SK-N-SH (cell line): Measurements from ENCODE around the gene SGCE. TPM values are rescaled to one million over a fixed set of nuclear protein-coding genes. Genes with fewer than 3 reads are reported as not detected.

Experiments used
- CTCF ChIA-PET: fragments of 300-600, 350-600 bp; formaldehyde crosslinking; extraction: SDS; loops from one replicate; lab custom pipeline; 2021; lab: Yijun Ruan, JAX
- POLR2A ChIA-PET: fragments of 350-600 bp; sonication (Branson Sonifier 250); formaldehyde crosslinking; extraction: SDS; loops from one replicate; lab custom pipeline; 2020; ENCODE audit warnings: antibody characterized with exemption, inconsistent platforms; lab: Yijun Ruan, JAX
- DNase-seq: peaks from one replicate; pipeline ENCODE4 v3.0.0; 2012
- H2AFZ ChIP-seq: fragments of 200-600 bp; sonication (generic); 2 replicates; pipeline ENCODE4 v1.8.1; 2016; ENCODE audit warnings: antibody characterized with exemption, mild to moderate bottlenecking, low read depth
- H3F3A ChIP-seq: fragments of 200-600 bp; sonication (generic); replicated peaks from 2 replicates; pipeline ENCODE3; 2016; ENCODE audit warnings: antibody characterized with exemption, mild to moderate bottlenecking; ENCODE audit not compliant: insufficient read depth
- H3K27ac ChIP-seq, 2 experiments: fragments of 200-500 bp in 1 of 2; fragments of 200-600 bp in 1 of 2; sonication (Bioruptor generic) in 1 of 2; sonication (generic), shearing (Covaris generic) in 1 of 2; 2 replicates each; pipeline versions ENCODE4 v1.5.1 to v1.6.1; 2014 to 2016; ENCODE audit warnings: low read depth in 2 of 2, inconsistent platforms in 1 of 2, low read length in 1 of 2, mild to moderate bottlenecking in 1 of 2, mixed read lengths in 1 of 2
- H3K27me3 ChIP-seq: fragments of 200-600 bp; sonication (generic), shearing (Covaris generic); 2 replicates; pipeline ENCODE4 v1.6.1; 2016; ENCODE audit warnings: mixed run types; ENCODE audit not compliant: insufficient read depth
- H3K36me3 ChIP-seq, 2 experiments: fragments of 200-500 bp in 1 of 2; fragments of 200-600 bp in 1 of 2; sonication (Bioruptor generic) in 1 of 2; sonication (generic) in 1 of 2; replicated peaks in 1 of 2; 2 replicates each; pipeline versions ENCODE3 to v1.5.1; 2014 to 2016; ENCODE audit warnings: low read length in 1 of 2, mild to moderate bottlenecking in 1 of 2; ENCODE audit not compliant: insufficient read depth in 2 of 2, control insufficient read depth in 1 of 2
- H3K4me1 ChIP-seq, 2 experiments: fragments of 200-500 bp in 1 of 2; fragments of 200-600 bp in 1 of 2; sonication (Bioruptor generic) in 1 of 2; sonication (generic), shearing (Covaris generic) in 1 of 2; 2 replicates each; pipeline versions ENCODE4 v1.5.1 to v1.6.1; 2014 to 2016; ENCODE audit warnings: low read depth in 1 of 2, low read length in 1 of 2, mixed run types in 1 of 2; ENCODE audit not compliant: insufficient read depth in 2 of 2, control insufficient read depth in 1 of 2
- H3K4me2 ChIP-seq: fragments of 200-600 bp; sonication (generic), shearing (Covaris generic); 2 replicates; pipeline ENCODE4 v1.6.1; 2017; ENCODE audit warnings: mixed run types
- H3K4me3 ChIP-seq, 2 experiments: fragments of 200-500 bp in 1 of 2; fragments of 200-600 bp in 1 of 2; sonication (Bioruptor generic) in 1 of 2; sonication (generic), shearing (Covaris generic) in 1 of 2; 2 replicates each; pipeline versions ENCODE4 v1.5.1 to v1.8.1; 2014 to 2016; ENCODE audit warnings: low read depth in 2 of 2, inconsistent platforms in 1 of 2, low read length in 1 of 2, mild to moderate bottlenecking in 1 of 2, mixed read lengths in 1 of 2, moderate library complexity in 1 of 2
- H3K79me2 ChIP-seq: fragments of 200-600 bp; sonication (generic); 2 replicates; pipeline ENCODE4 v1.8.1; 2017; ENCODE audit warnings: mild to moderate bottlenecking; ENCODE audit not compliant: insufficient read depth
- H3K9ac ChIP-seq: fragments of 200-600 bp; sonication (generic); 2 replicates; pipeline ENCODE4 v1.6.1; 2017; ENCODE audit warnings: mixed run types
- H3K9me2 ChIP-seq: fragments of 200-600 bp; sonication (generic); 2 replicates; pipeline ENCODE4 v1.6.1; 2017; ENCODE audit warnings: mixed run types
- H3K9me3 ChIP-seq: fragments of 200-600 bp; sonication (generic); 2 replicates; pipeline ENCODE4 v1.6.1; 2017; ENCODE audit warnings: mixed run types, mild to moderate bottlenecking, moderate library complexity
- H4K20me1 ChIP-seq: fragments of 200-600 bp; sonication (generic); 2 replicates; pipeline ENCODE4 v1.6.1; 2017; ENCODE audit warnings: mild to moderate bottlenecking, mixed run types; ENCODE audit not compliant: insufficient read depth
- EP300 ChIP-seq, 2 experiments: IDR thresholded peaks; 2 replicates each; pipeline versions ENCODE4 v1.4.0 to v1.6.1; 2012; ENCODE audit warnings: borderline replicate concordance in 1 of 2, low read depth in 1 of 2, low read length in 1 of 2
- EZH2phosphoT487 ChIP-seq: fragments of 200-600 bp; sonication (generic); IDR thresholded peaks from 2 replicates; pipeline ENCODE4 v1.6.1; 2017; ENCODE audit warnings: low read depth, mixed run types, mild to moderate bottlenecking, antibody characterized with exemption, moderate library complexity, borderline replicate concordance
- GABPA ChIP-seq: IDR thresholded peaks from 2 replicates; pipeline ENCODE4 v1.4.0; 2012; ENCODE audit warnings: low read depth, mild to moderate bottlenecking
- GATA2 ChIP-seq: sonication (generic); formaldehyde crosslinking; IDR thresholded peaks from 2 replicates; pipeline ENCODE4 v1.5.0; 2020; ENCODE audit warnings: mild to moderate bottlenecking, missing genetic modification reagents
- JUND ChIP-seq: IDR thresholded peaks from 2 replicates; pipeline ENCODE4 v1.4.0; 2012
- MEF2A ChIP-seq: IDR thresholded peaks from 2 replicates; pipeline ENCODE4 v1.4.0; 2012; ENCODE audit warnings: low read depth, borderline replicate concordance
- POLR2AphosphoS5 ChIP-seq: IDR thresholded peaks from 2 replicates; pipeline ENCODE4 v1.6.1; 2012; ENCODE audit warnings: low read depth, low read length
- RFX5 ChIP-seq: IDR thresholded peaks from 2 replicates; pipeline ENCODE4 v1.6.1; 2012; ENCODE audit warnings: mild to moderate bottlenecking, improper control_type of control experiment, low read length
- TCF12 ChIP-seq: IDR thresholded peaks from 2 replicates; pipeline ENCODE4 v1.4.0; 2012
- WGBS: methylation state at CpG from one replicate; pipeline ENCODE4 v1.1.6; 2017; ENCODE audit warnings: low lambda C conversion rate; 5-methylcytosine and 5-hydroxymethylcytosine counted together
- polyA plus RNA-seq, 3 experiments: library from polyadenylated mRNA; depleted of rRNA; stranded (reverse); fragments of >200 nt; gene quantifications; 2 replicates each; pipeline ENCODE4 v1.2.3, GENCODE V29; 2012
- TF ChIP-seq, protein P1 (sequence below): IDR thresholded peaks from 2 replicates; pipeline ENCODE4 v1.4.0; 2012; ENCODE audit warnings: low read depth
- TF ChIP-seq, protein P2 (sequence below): fragments of 150-350 bp; IDR thresholded peaks from 2 replicates; pipeline ENCODE4 v1.6.1; 2017; ENCODE audit warnings: antibody characterized with exemption, low read length, low read depth, borderline replicate concordance
- TF ChIP-seq, protein P3 (sequence below): fragments of 150-350 bp; IDR thresholded peaks from 2 replicates; pipeline ENCODE4 v1.6.1; 2016; ENCODE audit warnings: mild to moderate bottlenecking, low read depth, low read length
- TF ChIP-seq, protein P4 (sequence below): IDR thresholded peaks from 2 replicates; pipeline ENCODE4 v1.4.0; 2012; ENCODE audit warnings: low read depth, borderline replicate concordance
- TF ChIP-seq, protein P5 (sequence below): IDR thresholded peaks from 2 replicates; pipeline ENCODE4 v1.4.0; 2012; ENCODE audit warnings: low read depth, borderline replicate concordance

The SGCE gene
- polyA plus RNA-seq, 1 of the 3 experiments (the other 2 are of a cell fraction): 69.5 TPM

DNA sequence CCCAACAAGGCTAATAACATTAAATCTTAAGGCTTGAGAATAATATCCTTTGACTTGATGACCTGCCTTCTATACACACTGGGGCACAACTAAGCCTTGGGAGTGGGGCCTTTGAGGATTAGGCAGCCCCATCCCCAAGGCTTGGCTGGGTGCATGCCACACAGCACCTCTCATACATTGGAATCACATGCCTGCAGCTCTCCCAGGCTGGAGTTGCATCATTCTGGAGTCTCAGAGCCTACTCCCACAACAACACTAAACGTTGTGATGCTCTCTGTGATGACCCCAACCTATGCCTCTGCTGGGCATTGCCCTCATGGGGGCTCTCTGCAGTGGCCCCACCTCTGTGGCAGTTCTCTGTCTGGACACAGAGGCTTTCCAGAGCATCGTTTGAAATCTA lies 31.9 kb upstream of the SGCE start:
- DNase-seq: no peak
- H4K20me1 ChIP-seq: no peaks in the 10 kb centered on the region
- H3K4me3 ChIP-seq: no peak overlapping the region
- H3K4me2 ChIP-seq: no peak overlapping the region
- H3K4me1 ChIP-seq: no peaks in the 10 kb centered on the region
- no peaks in the 10 kb centered on the region for H3K36me3 ChIP-seq
- CTCF ChIA-PET: interaction anchor here (0.6 to 1.2 kb wide), 2 partner anchors 9 to 12 kb away, joined by 3 read pairs; no protein-coding TSS in a partner anchor
- no peaks in the 10 kb centered on the region for H3K9me2 ChIP-seq
- no peak overlapping the region for H3K27ac ChIP-seq
- H3K27me3 ChIP-seq: no peaks in the 10 kb centered on the region
- no peak overlapping the region for H2AFZ ChIP-seq
- no peak overlapping the region for H3K9ac ChIP-seq
- WGBS: 25% methylated on average over 2 of the region's 2 CpGs
- H3F3A ChIP-seq: peaks cover 3% of the 10 kb centered on the region
- no peaks in the 10 kb centered on the region for H3K9me3 ChIP-seq
- POLR2A ChIA-PET: no interaction called here
- TF ChIP-seq EZH2phosphoT487: no peak
- TF ChIP-seq GATA2: no peak
- TF ChIP-seq TCF12: no peak
- TF ChIP-seq, all 33 proteins: peak for 0
- no peaks in the 10 kb centered on the region for H3K79me2 ChIP-seq

DNA sequence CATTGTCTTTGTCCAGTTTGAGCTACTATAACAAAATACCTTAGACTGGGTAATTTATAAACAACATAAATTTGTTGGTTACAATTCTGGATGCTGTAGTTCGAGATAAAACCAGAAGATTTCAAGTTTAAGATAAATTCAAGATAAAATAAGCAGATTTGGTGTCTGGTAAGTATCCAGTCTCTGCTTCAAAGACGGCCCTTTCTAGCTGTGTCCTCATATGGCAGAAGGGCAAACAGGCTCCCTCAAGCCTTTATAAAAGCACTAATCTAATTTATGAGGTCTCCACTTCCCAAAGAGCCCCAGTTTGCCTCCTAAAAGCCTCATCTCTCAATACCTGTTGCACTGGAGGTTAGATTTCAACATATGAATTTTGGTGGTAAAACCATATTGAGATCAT lies 31.1 kb upstream of the SGCE start:
- no peak overlapping the region for H3K27ac ChIP-seq
- H3K9ac ChIP-seq: no peak overlapping the region
- WGBS: 24% methylated on average over 2 of the region's 2 CpGs
- TF ChIP-seq GATA2 (no peak), MEF2A (no peak), EP300 (IDR thresholded peaks at IDR 0.05; ENCODE audit: borderline replicate concordance in 1 of 2, low read depth in 1 of 2, low read length in 1 of 2) (no peak), RFX5 (no peak), JUND (no peak), GABPA (no peak), POLR2AphosphoS5 (no peak)
- TF ChIP-seq, protein P1, sequence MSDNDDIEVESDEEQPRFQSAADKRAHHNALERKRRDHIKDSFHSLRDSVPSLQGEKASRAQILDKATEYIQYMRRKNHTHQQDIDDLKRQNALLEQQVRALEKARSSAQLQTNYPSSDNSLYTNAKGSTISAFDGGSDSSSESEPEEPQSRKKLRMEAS: no peak
- TF ChIP-seq, protein P2, sequence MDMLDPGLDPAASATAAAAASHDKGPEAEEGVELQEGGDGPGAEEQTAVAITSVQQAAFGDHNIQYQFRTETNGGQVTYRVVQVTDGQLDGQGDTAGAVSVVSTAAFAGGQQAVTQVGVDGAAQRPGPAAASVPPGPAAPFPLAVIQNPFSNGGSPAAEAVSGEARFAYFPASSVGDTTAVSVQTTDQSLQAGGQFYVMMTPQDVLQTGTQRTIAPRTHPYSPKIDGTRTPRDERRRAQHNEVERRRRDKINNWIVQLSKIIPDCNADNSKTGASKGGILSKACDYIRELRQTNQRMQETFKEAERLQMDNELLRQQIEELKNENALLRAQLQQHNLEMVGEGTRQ: no peak
- TF ChIP-seq, protein P3, sequence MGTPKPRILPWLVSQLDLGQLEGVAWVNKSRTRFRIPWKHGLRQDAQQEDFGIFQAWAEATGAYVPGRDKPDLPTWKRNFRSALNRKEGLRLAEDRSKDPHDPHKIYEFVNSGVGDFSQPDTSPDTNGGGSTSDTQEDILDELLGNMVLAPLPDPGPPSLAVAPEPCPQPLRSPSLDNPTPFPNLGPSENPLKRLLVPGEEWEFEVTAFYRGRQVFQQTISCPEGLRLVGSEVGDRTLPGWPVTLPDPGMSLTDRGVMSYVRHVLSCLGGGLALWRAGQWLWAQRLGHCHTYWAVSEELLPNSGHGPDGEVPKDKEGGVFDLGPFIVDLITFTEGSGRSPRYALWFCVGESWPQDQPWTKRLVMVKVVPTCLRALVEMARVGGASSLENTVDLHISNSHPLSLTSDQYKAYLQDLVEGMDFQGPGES: no peak
- TF ChIP-seq, protein P4, sequence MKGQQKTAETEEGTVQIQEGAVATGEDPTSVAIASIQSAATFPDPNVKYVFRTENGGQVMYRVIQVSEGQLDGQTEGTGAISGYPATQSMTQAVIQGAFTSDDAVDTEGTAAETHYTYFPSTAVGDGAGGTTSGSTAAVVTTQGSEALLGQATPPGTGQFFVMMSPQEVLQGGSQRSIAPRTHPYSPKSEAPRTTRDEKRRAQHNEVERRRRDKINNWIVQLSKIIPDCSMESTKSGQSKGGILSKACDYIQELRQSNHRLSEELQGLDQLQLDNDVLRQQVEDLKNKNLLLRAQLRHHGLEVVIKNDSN: no peak
- TF ChIP-seq, protein P5, sequence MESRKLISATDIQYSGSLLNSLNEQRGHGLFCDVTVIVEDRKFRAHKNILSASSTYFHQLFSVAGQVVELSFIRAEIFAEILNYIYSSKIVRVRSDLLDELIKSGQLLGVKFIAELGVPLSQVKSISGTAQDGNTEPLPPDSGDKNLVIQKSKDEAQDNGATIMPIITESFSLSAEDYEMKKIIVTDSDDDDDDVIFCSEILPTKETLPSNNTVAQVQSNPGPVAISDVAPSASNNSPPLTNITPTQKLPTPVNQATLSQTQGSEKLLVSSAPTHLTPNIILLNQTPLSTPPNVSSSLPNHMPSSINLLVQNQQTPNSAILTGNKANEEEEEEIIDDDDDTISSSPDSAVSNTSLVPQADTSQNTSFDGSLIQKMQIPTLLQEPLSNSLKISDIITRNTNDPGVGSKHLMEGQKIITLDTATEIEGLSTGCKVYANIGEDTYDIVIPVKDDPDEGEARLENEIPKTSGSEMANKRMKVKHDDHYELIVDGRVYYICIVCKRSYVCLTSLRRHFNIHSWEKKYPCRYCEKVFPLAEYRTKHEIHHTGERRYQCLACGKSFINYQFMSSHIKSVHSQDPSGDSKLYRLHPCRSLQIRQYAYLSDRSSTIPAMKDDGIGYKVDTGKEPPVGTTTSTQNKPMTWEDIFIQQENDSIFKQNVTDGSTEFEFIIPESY: no peak
- H3K36me3 ChIP-seq: no peaks in the 10 kb centered on the region
- no peaks in the 10 kb centered on the region for H3K27me3 ChIP-seq
- ChIA-PET POLR2A (no interaction called here), CTCF (interaction anchor here (1.0 to 1.2 kb wide), 2 partner anchors 8 to 560 kb away, joined by 3 to 4 read pairs; no protein-coding TSS in a partner anchor)
- H3K4me2 ChIP-seq: no peak overlapping the region
- H3K79me2 ChIP-seq: no peaks in the 10 kb centered on the region
- H2AFZ ChIP-seq: no peak overlapping the region
- DNase-seq: no peak
- H3K4me1 ChIP-seq: no peaks in the 10 kb centered on the region
- no peaks in the 10 kb centered on the region for H4K20me1 ChIP-seq
- no peaks in the 10 kb centered on the region for H3K9me2 ChIP-seq
- peaks cover 3% of the 10 kb centered on the region for H3F3A ChIP-seq
- no peak overlapping the region for H3K4me3 ChIP-seq
- H3K9me3 ChIP-seq: no peaks in the 10 kb centered on the region
